Stomach (tissue), 4 donors: ENCODE results near the gene TAF1B.

ENCODE experiments used
- CTCF ChIP-seq, 7 experiments: fragments of 450-650 bp in 4 of 7; fragments of 200-600 bp in 3 of 7; sonication (generic) in 3 of 7; IDR thresholded peaks; one replicate each; pipeline ENCODE4 v1.5.1; 2016 to 2019; ENCODE audit warnings: antibody characterized with exemption in 7 of 7, control low read depth in 2 of 7, mild to moderate bottlenecking in 1 of 7
- EP300 ChIP-seq: sonication (generic); formaldehyde crosslinking; IDR thresholded peaks from one replicate; pipeline ENCODE4 v1.6.1; 2017; ENCODE audit warnings: antibody characterized with exemption
- POLR2A ChIP-seq, 4 donors: fragments of 450-650 bp; IDR thresholded peaks; one replicate each; pipeline ENCODE4 v1.6.1; 2016; ENCODE audit warnings: antibody characterized with exemption in 4 of 4, control low read depth in 2 of 4, mild to moderate bottlenecking in 1 of 4, moderate library complexity in 1 of 4
- POLR2AphosphoS5 ChIP-seq, 3 donors: sonication (generic); formaldehyde crosslinking; IDR thresholded peaks; one replicate each; pipeline ENCODE4 v1.6.1; 2016; ENCODE audit warnings: antibody characterized with exemption in 3 of 3

GRCh38 chr2:9806656-9807055 lies 36.6 kb upstream of the TAF1B start:
- TF ChIP-seq CTCF (IDR thresholded peaks at IDR 0.05), result no peak
- no peak for TF ChIP-seq POLR2A (IDR thresholded peaks at IDR 0.05)
- no peak for TF ChIP-seq POLR2AphosphoS5 (IDR thresholded peaks at IDR 0.05)
- no peak for TF ChIP-seq EP300
